H1 (cell line): Measurements from ENCODE around the gene SERINC5. TPM values are rescaled to one million over a fixed set of nuclear protein-coding genes. Genes with fewer than 3 reads are reported as not detected.
"Not testable (repeated sequence)": the region's sequence is repeated elsewhere in the genome, so short reads cannot be mapped to it uniquely, and the experiment has no call there.

ENCODE experiments used
- CTCF ChIA-PET: fragments of 300-600 bp; sonication (Branson Sonifier 250); formaldehyde crosslinking; loops from one replicate; lab custom pipeline; 2021; ENCODE audit not compliant: partially characterized antibody; lab: Charles Lee
- POLR2A ChIA-PET: fragments of 300-600 bp; sonication (Branson Sonifier 250); formaldehyde crosslinking; loops from one replicate; lab custom pipeline; 2021; ENCODE audit warnings: inconsistent platforms; ENCODE audit not compliant: partially characterized antibody; lab: Charles Lee
- DNase-seq, 2 experiments: peaks; one replicate each; pipeline versions ENCODE4 v3.0.0 to v3.0.0-alpha.2; 2010 to 2022; ENCODE audit warnings: low spot score in 2 of 2, low read depth in 1 of 2, mixed read lengths in 1 of 2
- FAIRE-seq: peaks from 2 replicates; lab custom pipeline; 2011; peaks lifted over from hg19 to GRCh38; lab: Jason Lieb, UNC
- H2AFZ ChIP-seq: 2 replicates; pipeline ENCODE4 v1.8.1; 2012; ENCODE audit warnings: low read length, inconsistent platforms
- H2AK5ac ChIP-seq: 2 replicates; pipeline ENCODE4 v1.6.1; 2013; ENCODE audit warnings: low read depth, low read length
- H2BK120ac ChIP-seq: replicated peaks from 2 replicates; pipeline ENCODE3; 2013; ENCODE audit warnings: low read depth, low read length, inconsistent platforms
- H2BK12ac ChIP-seq: 2 replicates; pipeline ENCODE4 v1.6.1; 2013; ENCODE audit warnings: low read depth, low read length
- H2BK15ac ChIP-seq: 2 replicates; pipeline ENCODE4 v1.6.1; 2013; ENCODE audit warnings: low read length
- H2BK20ac ChIP-seq: 2 replicates; pipeline ENCODE4 v1.6.1; 2013; ENCODE audit warnings: low read length
- H2BK5ac ChIP-seq: 2 replicates; pipeline ENCODE4 v1.6.1; 2013; ENCODE audit warnings: low read depth, low read length
- H3K14ac ChIP-seq: 2 replicates; pipeline ENCODE4 v1.6.1; 2013; ENCODE audit warnings: inconsistent platforms; ENCODE audit not compliant: insufficient read length
- H3K18ac ChIP-seq: 2 replicates; pipeline ENCODE4 v1.6.1; 2013; ENCODE audit warnings: low read length; ENCODE audit errors: extremely low read depth
- H3K23ac ChIP-seq: 2 replicates; pipeline ENCODE4 v1.6.1; 2013; ENCODE audit warnings: inconsistent platforms; ENCODE audit not compliant: insufficient read length
- H3K23me2 ChIP-seq: 2 replicates; pipeline ENCODE4 v1.6.1; 2013; ENCODE audit warnings: low read depth, low read length
- H3K27ac ChIP-seq: 2 replicates; pipeline ENCODE4 v1.6.1; 2011; ENCODE audit warnings: low read depth, low read length, inconsistent platforms
- H3K27me3 ChIP-seq, 4 experiments: replicated peaks in 1 of 4; 1 replicate in 1 of 4; 2 replicates in 3 of 4; pipeline versions ENCODE4 v1.6.1 to v1.8.1; 2011 to 2013; ENCODE audit warnings: low read length in 3 of 4, mild to moderate bottlenecking in 3 of 4, inconsistent platforms in 2 of 4, mixed read lengths in 2 of 4, moderate library complexity in 1 of 4; ENCODE audit not compliant: control insufficient read depth in 3 of 4, insufficient read depth in 3 of 4; ENCODE audit errors: extremely low read depth in 1 of 4
- H3K36me3 ChIP-seq, 4 experiments: 2 replicates each; pipeline versions ENCODE4 v1.6.1 to v1.8.1; 2011 to 2013; ENCODE audit warnings: mild to moderate bottlenecking in 4 of 4, low read length in 3 of 4, moderate library complexity in 2 of 4, control low read depth in 1 of 4, inconsistent platforms in 1 of 4; ENCODE audit not compliant: insufficient read depth in 4 of 4, control insufficient read depth in 2 of 4
- H3K4ac ChIP-seq: replicated peaks from 2 replicates; pipeline ENCODE3; 2013; ENCODE audit warnings: low read length, low read depth, mixed read lengths, inconsistent platforms; ENCODE audit not compliant: insufficient read length
- H3K4me1 ChIP-seq, 4 experiments: replicated peaks in 1 of 4; 1 replicate in 1 of 4; 2 replicates in 3 of 4; pipeline versions ENCODE4 v1.6.1 to v1.8.1; 2011 to 2013; ENCODE audit warnings: low read length in 3 of 4, inconsistent platforms in 2 of 4, mixed read lengths in 1 of 4; ENCODE audit not compliant: insufficient read depth in 4 of 4, control insufficient read depth in 3 of 4
- H3K4me2 ChIP-seq, 2 experiments: 2 replicates each; pipeline versions ENCODE4 v1.6.1 to v1.8.1; 2011 to 2013; ENCODE audit warnings: low read depth in 2 of 2, low read length in 2 of 2, control low read depth in 1 of 2, inconsistent platforms in 1 of 2, mild to moderate bottlenecking in 1 of 2; ENCODE audit not compliant: insufficient read depth in 1 of 2
- H3K4me3 ChIP-seq, 4 experiments: fragments of 200-600, 300-600 bp in 1 of 4; sonication (generic), shearing (Covaris generic), sonication (Bioruptor Twin) in 1 of 4; 2 replicates each; pipeline versions ENCODE4 v1.5.1 to v1.8.1; 2011 to 2016; ENCODE audit warnings: low read length in 4 of 4, low read depth in 3 of 4, control low read depth in 2 of 4, inconsistent platforms in 2 of 4, mild to moderate bottlenecking in 2 of 4, mixed read lengths in 1 of 4, moderate library complexity in 1 of 4; ENCODE audit not compliant: insufficient read depth in 2 of 4; ENCODE audit errors: extremely low read depth in 1 of 4
- H3K56ac ChIP-seq: replicated peaks from 2 replicates; pipeline ENCODE3; 2013; ENCODE audit warnings: low read depth, mild to moderate bottlenecking, mixed read lengths, low read length, inconsistent platforms; ENCODE audit not compliant: insufficient read length
- H3K79me1 ChIP-seq: 2 replicates; pipeline ENCODE4 v1.6.1; 2013; ENCODE audit warnings: low read depth, low read length, control low read depth
- H3K79me2 ChIP-seq, 2 experiments: 2 replicates each; pipeline versions ENCODE4 v1.6.1 to v1.8.1; 2012 to 2013; ENCODE audit warnings: low read length in 2 of 2, mild to moderate bottlenecking in 2 of 2, inconsistent platforms in 1 of 2; ENCODE audit not compliant: insufficient read depth in 2 of 2, control insufficient read depth in 1 of 2
- H3K9ac ChIP-seq, 4 experiments: replicated peaks in 1 of 4; 1 replicate in 1 of 4; 2 replicates in 3 of 4; pipeline versions ENCODE4 v1.6.1 to v1.8.1; 2011 to 2013; ENCODE audit warnings: low read depth in 3 of 4, low read length in 3 of 4, control low read depth in 2 of 4, mild to moderate bottlenecking in 2 of 4, moderate library complexity in 2 of 4, inconsistent platforms in 1 of 4; ENCODE audit errors: extremely low read depth in 1 of 4
- H3K9me3 ChIP-seq, 2 experiments: 2 replicates each; pipeline versions ENCODE4 v1.6.1 to v1.8.1; 2012 to 2013; ENCODE audit warnings: mild to moderate bottlenecking in 2 of 2, moderate library complexity in 2 of 2, control low read depth in 1 of 2, inconsistent platforms in 1 of 2, low read depth in 1 of 2, low read length in 1 of 2, mixed read lengths in 1 of 2; ENCODE audit not compliant: insufficient read depth in 2 of 2
- H4K20me1 ChIP-seq, 2 experiments: replicated peaks in 1 of 2; 2 replicates each; pipeline versions ENCODE3 to v1.8.1; 2011 to 2013; ENCODE audit warnings: inconsistent platforms in 2 of 2, low read length in 2 of 2, mild to moderate bottlenecking in 1 of 2; ENCODE audit not compliant: insufficient read depth in 2 of 2, control insufficient read depth in 1 of 2
- H4K5ac ChIP-seq: 2 replicates; pipeline ENCODE4 v1.6.1; 2013; ENCODE audit warnings: low read length, low read depth, mixed read lengths, inconsistent platforms; ENCODE audit not compliant: insufficient read length
- H4K8ac ChIP-seq: 2 replicates; pipeline ENCODE4 v1.8.0; 2013; ENCODE audit warnings: mild to moderate bottlenecking, moderate library complexity, low read length, inconsistent platforms; ENCODE audit not compliant: insufficient read depth; ENCODE audit errors: extremely low read depth
- H4K91ac ChIP-seq: replicated peaks from 2 replicates; pipeline ENCODE3; 2013; ENCODE audit warnings: low read length, mixed read lengths, inconsistent platforms; ENCODE audit not compliant: insufficient read length
- JUND ChIP-seq: IDR thresholded peaks from 2 replicates; pipeline ENCODE4 v1.6.1; 2011; ENCODE audit warnings: mild to moderate bottlenecking, improper control_type of control experiment, low read length
- NANOG ChIP-seq: IDR thresholded peaks from 2 replicates; pipeline ENCODE4 v1.6.1; 2011; ENCODE audit warnings: low read length, low read depth, mild to moderate bottlenecking, inconsistent platforms; ENCODE audit not compliant: insufficient read depth, poor library complexity, severe bottlenecking
- POLR2A ChIP-seq, 2 experiments: IDR thresholded peaks; 1 replicate in 1 of 2; 2 replicates in 1 of 2; pipeline ENCODE4 v1.6.1; 2011; ENCODE audit warnings: low read depth in 2 of 2, low read length in 2 of 2, mild to moderate bottlenecking in 2 of 2; ENCODE audit errors: control extremely low read depth in 1 of 2
- WGBS, 2 experiments: shearing (Covaris generic) in 1 of 2; methylation state at CpG; one replicate each; pipeline versions ENCODE4 v1.1.6 to v1.1.7; 2013 to 2015; ENCODE audit warnings: low lambda C conversion rate in 2 of 2, mixed read lengths in 2 of 2, inconsistent platforms in 1 of 2, low coverage in 1 of 2, missing lambda C conversion rate in 1 of 2; ENCODE audit not compliant: insufficient replicate concordance in 2 of 2, insufficient coverage in 1 of 2, insufficient read length in 1 of 2; ENCODE audit errors: extremely low coverage in 1 of 2, missing lambda C conversion rate in 1 of 2; 5-methylcytosine and 5-hydroxymethylcytosine counted together
- polyA plus RNA-seq, 7 experiments: library from polyadenylated mRNA; depleted of rRNA in 3 of 7; stranded (reverse) in 5 of 7; unstranded in 2 of 7; fragments of >200 nt in 5 of 7; fragments of 200-250 nt in 2 of 7; gene quantifications; 1 replicate in 5 of 7; 2 replicates in 1 of 7; 4 replicates in 1 of 7; pipeline versions ENCODE4 v1.2.1 to v1.2.3, GENCODE V29; 2011 to 2013; ENCODE audit warnings: missing spikeins in 2 of 7, mixed read lengths in 2 of 7
- total RNA-seq: library from RNA; stranded (reverse); fragmentation: NEBNext Ultra II Directional; extraction: Animal tissue kit (Norgen Biotek cat#: 25700); gene quantifications from 2 replicates; pipeline ENCODE4 v1.2.1, GENCODE V29; 2021

Gene SERINC5
- total and polyA plus RNA-seq, 2 of the 8 experiments (the other 6 are each of a cell fraction or from before 2014, with no cell fraction given) = 32.2 to 149 TPM

- H3K56ac ChIP-seq, H3K36me3 ChIP-seq, H3K9ac ChIP-seq, H3K27me3 ChIP-seq, H3K23me2 ChIP-seq, H3K4ac ChIP-seq, H2AK5ac ChIP-seq, H2BK20ac ChIP-seq, H4K8ac ChIP-seq, H2BK12ac ChIP-seq, H2AFZ ChIP-seq, H3K79me1 ChIP-seq, FAIRE-seq, H2BK120ac ChIP-seq, H3K23ac ChIP-seq, H3K18ac ChIP-seq, H3K14ac ChIP-seq, H2BK15ac ChIP-seq, H4K20me1 ChIP-seq, H3K9me3 ChIP-seq, H4K91ac ChIP-seq: not testable (repeated sequence)
- peak in 1 of 2 experiments; percentile 65 for DNase-seq
- H3K4me1 ChIP-seq = peaks cover 25 to 47% (median 35%) of the 10 kb centered on the region in 4 experiments
- H2BK5ac ChIP-seq = peak overlapping the region; percentile 98
- H3K27ac ChIP-seq = peak overlapping the region; percentile 90
- 7% methylated on average over 9 of the region's 9 CpGs; no CpG with 5 or more reads in 1 of the 2 experiments for WGBS, 2 experiments
- H3K4me2 ChIP-seq = peak overlapping the region; percentile 29 to 51; a peak in 3 of 4 replicates
- H4K5ac ChIP-seq = peak overlapping the region; percentile 35
- ChIA-PET POLR2A (interaction anchor here (0.7 to 9.5 kb wide), 15 partner anchors 11 to 94 kb away, joined by 3 to 113 read pairs (median 5); partner anchors contain the start of gene SERINC5), CTCF (interaction anchor here (0.6 to 2.5 kb wide), 5 partner anchors 19 to 484 kb away, joined by 3 to 6 read pairs (median 3); partner anchors contain the start of gene SERINC5)
- peak overlapping the region in 1 of 4 experiments; percentile 23; a peak in 1 of 8 replicates for H3K4me3 ChIP-seq
- TF ChIP-seq POLR2A (IDR thresholded peaks at IDR 0.05; ENCODE audit: control extremely low read depth in 1 of 2, low read depth in 2 of 2, low read length in 2 of 2) (peak in 1 of 2 experiments; percentile 12; a peak in 1 of 3 replicates), NANOG (peak; percentile 54), JUND (peak; percentile 38; the same call in 1 of the 2 replicates)
- peaks cover 0 to 56% of the 10 kb centered on the region in 2 experiments; a peak in 2 of 4 replicates for H3K79me2 ChIP-seq
Observed at GRCh38 chr5:80185535-80185934, 70.3 kb downstream of the SERINC5 start.
